Common myeloid progenitor, CD34-positive (primary cell): Measurements from ENCODE around the gene TSPAN18.

Experiments
- CTCF ChIA-PET: fragments of 350-600 bp; sonication (Branson Sonifier 250); formaldehyde crosslinking; loops from one replicate; lab custom pipeline; 2021; ENCODE audit warnings: antibody characterized with exemption; lab: Charles Lee
- POLR2A ChIA-PET: fragments of 350-600 bp; sonication (Branson Sonifier 250); formaldehyde crosslinking; loops from one replicate; lab custom pipeline; 2021; ENCODE audit warnings: antibody characterized with exemption; lab: Charles Lee
- DNase-seq, 3 donors: peaks; one replicate each; pipeline versions ENCODE4 v3.0.0 to v3.0.0-alpha.2; 2013
- H3K27ac ChIP-seq, 2 experiments: 1 replicate in 1 of 2; 2 replicates in 1 of 2; pipeline ENCODE4 v1.7.0; 2013; ENCODE audit warnings: inconsistent platforms in 2 of 2, low read length in 2 of 2, mild to moderate bottlenecking in 2 of 2, low read depth in 1 of 2, moderate library complexity in 1 of 2; ENCODE audit not compliant: severe bottlenecking in 2 of 2, insufficient read depth in 1 of 2, poor library complexity in 1 of 2
- H3K27me3 ChIP-seq, 5 experiments: replicated peaks in 2 of 5; 1 replicate in 3 of 5; 2 replicates in 2 of 5; pipeline versions ENCODE4 v1.6.1 to v1.7.0; 2013; ENCODE audit warnings: low read length in 4 of 5, mild to moderate bottlenecking in 2 of 5, moderate library complexity in 2 of 5, inconsistent platforms in 1 of 5; ENCODE audit not compliant: insufficient read depth in 5 of 5, control insufficient read depth in 4 of 5
- H3K36me3 ChIP-seq, 4 experiments: 1 replicate in 2 of 4; 2 replicates in 2 of 4; pipeline versions ENCODE4 v1.6.1 to v1.7.0; 2013; ENCODE audit warnings: low read length in 3 of 4, control low read depth in 1 of 4, mild to moderate bottlenecking in 1 of 4; ENCODE audit not compliant: control insufficient read depth in 4 of 4, insufficient read depth in 4 of 4
- H3K4me1 ChIP-seq, 4 experiments: 1 replicate in 3 of 4; 2 replicates in 1 of 4; pipeline versions ENCODE4 v1.6.1 to v1.7.1; 2013; ENCODE audit warnings: low read length in 3 of 4, mild to moderate bottlenecking in 3 of 4, control low read depth in 1 of 4, inconsistent platforms in 1 of 4, moderate library complexity in 1 of 4; ENCODE audit not compliant: control insufficient read depth in 4 of 4, insufficient read depth in 4 of 4; ENCODE audit errors: control extremely low read depth in 1 of 4
- H3K4me3 ChIP-seq, 7 experiments: 1 replicate in 4 of 7; 2 replicates in 3 of 7; pipeline versions ENCODE4 v1.5.1 to v1.7.0; 2013; ENCODE audit warnings: mild to moderate bottlenecking in 7 of 7, low read length in 6 of 7, moderate library complexity in 6 of 7, inconsistent platforms in 2 of 7, low read depth in 2 of 7, control low read depth in 1 of 7; ENCODE audit not compliant: insufficient read depth in 4 of 7, control insufficient read depth in 1 of 7; ENCODE audit errors: extremely low read depth in 1 of 7
- H3K9me3 ChIP-seq, 5 experiments: 1 replicate in 4 of 5; 2 replicates in 1 of 5; pipeline versions ENCODE4 v1.6.1 to v1.7.1; 2013; ENCODE audit warnings: low read length in 4 of 5, mild to moderate bottlenecking in 2 of 5, inconsistent platforms in 1 of 5, low read depth in 1 of 5, moderate library complexity in 1 of 5; ENCODE audit not compliant: control insufficient read depth in 4 of 5, insufficient read depth in 2 of 5; ENCODE audit errors: control extremely low read depth in 1 of 5
- WGBS: methylation state at CpG from one replicate; pipeline ENCODE4 v1.1.5; 2013; ENCODE audit not compliant: insufficient coverage; 5-methylcytosine and 5-hydroxymethylcytosine counted together

Gene TSPAN18

DNA sequence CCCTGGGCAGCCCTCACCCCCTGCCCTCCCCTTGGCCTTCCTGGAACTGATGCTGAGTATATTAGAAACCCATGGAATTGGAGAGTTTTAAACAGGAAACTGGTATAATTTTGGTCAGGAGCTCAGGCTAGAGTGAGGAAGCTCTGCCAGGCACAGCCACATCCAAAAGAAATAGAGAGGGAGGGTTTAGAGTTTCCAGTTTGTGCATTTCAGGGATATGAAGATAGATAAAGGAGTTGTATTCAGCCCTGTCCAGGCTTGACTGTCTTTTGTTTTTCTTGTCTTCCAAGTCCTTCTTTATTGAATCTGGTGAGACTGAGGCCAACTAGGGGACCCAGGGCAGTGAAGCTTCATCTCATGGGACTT is 71.8 kb downstream of the TSPAN18 start:
- Histone ChIP-seq H3K4me3 (no peak overlapping the region), H3K9me3 (no peaks in the 10 kb centered on the region), H3K27ac (no peak overlapping the region), H3K27me3 (peaks cover 0 to 5% (median 0%) of the 10 kb centered on the region in 5 experiments), H3K36me3 (no peaks in the 10 kb centered on the region), H3K4me1 (no peaks in the 10 kb centered on the region)
- DNase-seq = no peak
- ChIA-PET CTCF (interaction anchor here (0.9 to 1.4 kb wide), 2 partner anchors 10 to 22 kb away, joined by 6 read pairs; no protein-coding TSS in a partner anchor), POLR2A (no interaction called here)

DNA sequence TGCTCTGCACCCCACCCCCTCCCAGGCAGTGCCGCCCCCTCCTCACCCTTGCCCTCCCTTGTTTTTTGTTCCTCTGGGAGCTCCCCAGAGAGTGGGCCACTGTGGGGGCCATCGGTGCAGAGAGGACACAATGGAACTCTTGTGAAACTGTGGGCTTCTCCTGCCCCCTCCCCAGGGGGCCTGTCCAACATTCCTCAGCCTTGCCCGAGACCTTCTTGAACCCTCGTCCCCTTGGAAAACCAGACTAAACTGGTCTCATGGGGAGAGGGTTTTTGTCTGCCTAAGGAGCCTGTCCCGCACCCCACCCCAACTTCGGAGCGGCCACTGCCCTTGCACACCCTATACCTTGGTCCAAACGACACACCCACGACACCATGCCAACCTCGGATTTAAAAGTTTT is 72.2 kb downstream of the TSPAN18 start:
- Histone ChIP-seq H3K36me3 (no peaks in the 10 kb centered on the region), H3K27me3 (peaks cover 0 to 7% (median 0%) of the 10 kb centered on the region in 5 experiments), H3K4me1 (no peaks in the 10 kb centered on the region), H3K4me3 (no peak overlapping the region), H3K27ac (no peak overlapping the region), H3K9me3 (no peaks in the 10 kb centered on the region)
- no peak for DNase-seq
- CTCF ChIA-PET = interaction anchor here (1.4 kb wide), 1 partner anchor 11 kb away, joined by 6 read pairs; no protein-coding TSS in a partner anchor
- WGBS = 95% methylated on average over 6 of the region's 10 CpGs
- POLR2A ChIA-PET = no interaction called here

DNA sequence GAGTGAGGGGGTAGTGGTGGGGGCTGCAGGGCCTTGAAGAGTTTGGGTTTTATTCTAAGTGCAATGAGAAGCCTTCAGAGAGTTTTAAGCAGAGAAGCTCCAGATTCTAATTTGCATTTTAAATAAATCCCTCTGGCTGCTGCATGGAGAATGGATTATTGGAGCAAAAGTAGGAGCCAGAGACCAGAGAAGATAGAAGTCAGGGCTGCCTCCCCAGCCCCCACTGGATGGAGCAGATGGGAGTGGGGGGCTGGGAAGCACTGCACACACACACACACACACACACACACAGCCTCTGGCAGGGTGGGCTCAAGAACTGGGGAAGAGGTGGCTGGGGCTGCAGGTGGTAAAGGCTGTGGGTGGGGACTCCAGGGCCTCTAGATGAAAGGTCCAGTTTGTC is 75.6 kb downstream of the TSPAN18 start:
- ChIA-PET POLR2A (no interaction called here), CTCF (interaction anchor here (1.6 kb wide), 1 partner anchor 17 kb away, joined by 4 read pairs; no protein-coding TSS in a partner anchor)
- Histone ChIP-seq H3K4me3 (no peak overlapping the region), H3K27ac (no peak overlapping the region), H3K27me3 (peaks cover 0 to 9% (median 2%) of the 10 kb centered on the region in 5 experiments), H3K36me3 (no peaks in the 10 kb centered on the region), H3K9me3 (no peaks in the 10 kb centered on the region), H3K4me1 (no peaks in the 10 kb centered on the region)
- no peak for DNase-seq

DNA sequence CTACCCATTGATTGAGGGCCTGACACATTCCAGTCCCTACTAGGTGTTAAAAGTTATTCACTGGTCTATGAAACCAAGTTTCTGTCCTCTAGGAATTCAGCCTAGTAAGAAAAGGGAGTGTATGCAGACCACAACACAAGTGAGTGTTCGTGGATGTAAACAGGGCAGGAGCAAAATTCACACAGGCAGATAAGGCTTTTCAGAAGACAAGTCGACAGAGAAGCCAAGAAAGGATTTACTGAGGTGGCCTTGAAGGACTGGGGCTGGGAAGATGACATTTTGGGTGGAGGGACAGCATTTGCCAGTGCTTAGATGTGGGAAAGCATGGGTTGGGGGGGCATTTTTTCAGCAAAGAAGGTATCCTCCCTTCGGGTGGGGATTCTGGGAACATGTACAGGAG is 76.2 kb downstream of the TSPAN18 start:
- no peak for DNase-seq
- Histone ChIP-seq H3K36me3 (no peaks in the 10 kb centered on the region), H3K4me3 (no peak overlapping the region), H3K27me3 (peaks cover 0 to 9% (median 2%) of the 10 kb centered on the region in 5 experiments), H3K4me1 (no peaks in the 10 kb centered on the region), H3K9me3 (no peaks in the 10 kb centered on the region), H3K27ac (no peak overlapping the region)
- CTCF ChIA-PET = interaction anchor here (1.1 to 1.6 kb wide), 2 partner anchors 18 to 93 kb away, joined by 3 to 4 read pairs; no protein-coding TSS in a partner anchor
- 93% methylated on average over 3 of the region's 3 CpGs for WGBS
- POLR2A ChIA-PET = no interaction called here

DNA sequence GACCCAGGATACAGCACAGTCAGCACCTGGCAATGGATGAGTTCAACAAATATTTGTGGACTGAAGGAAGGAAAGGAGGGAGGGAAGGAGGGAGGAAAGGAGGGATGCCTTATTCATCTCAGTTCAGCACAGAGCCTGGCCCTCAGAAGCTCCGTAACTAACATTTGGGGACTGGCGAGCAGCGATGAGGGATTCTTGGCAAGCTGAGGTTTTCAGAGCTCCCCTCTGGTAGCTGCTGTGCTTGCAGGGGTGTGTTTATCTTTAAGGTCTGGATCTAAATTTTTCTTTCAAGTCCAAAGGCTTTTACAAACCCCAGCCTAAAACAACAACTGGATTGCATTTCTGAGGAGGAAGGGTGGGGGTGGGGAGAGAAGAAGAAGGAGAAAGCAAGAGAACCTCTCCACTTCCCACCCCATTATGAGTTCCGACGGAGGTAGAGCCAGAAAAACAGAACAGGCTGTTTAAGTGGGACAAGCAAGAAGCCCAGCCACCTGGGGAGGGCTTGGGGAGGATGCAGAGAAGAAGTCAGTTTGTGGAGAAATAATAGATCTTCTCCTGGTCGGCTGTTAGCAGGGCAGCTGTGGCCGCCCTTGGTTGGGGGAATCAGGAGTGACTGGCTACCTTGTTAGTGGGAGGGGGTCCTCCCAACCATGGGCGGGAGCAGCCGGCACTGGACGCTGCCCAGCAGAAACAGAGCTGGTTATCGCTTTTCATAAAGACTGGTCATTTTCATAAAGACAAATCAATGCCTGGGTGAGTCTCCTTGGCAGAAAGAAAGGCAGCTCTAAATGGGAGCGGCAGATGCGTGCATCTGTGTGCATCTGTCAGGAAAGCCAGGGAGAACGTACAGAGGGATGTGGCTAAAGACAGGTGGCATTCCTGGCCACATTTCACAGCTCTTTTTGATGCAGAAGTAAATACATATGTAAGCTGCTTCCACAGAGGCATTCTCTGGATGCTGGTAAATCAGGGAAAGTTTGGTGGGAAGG is 78.0 kb downstream of the TSPAN18 start:
- Histone ChIP-seq H3K36me3 (no peaks in the 10 kb centered on the region), H3K27me3 (peaks cover 0 to 9% (median 2%) of the 10 kb centered on the region in 5 experiments), H3K9me3 (no peaks in the 10 kb centered on the region), H3K4me1 (no peaks in the 10 kb centered on the region), H3K27ac (no peak overlapping the region), H3K4me3 (no peak overlapping the region)
- 93% methylated on average over 11 of the region's 14 CpGs for WGBS
- CTCF ChIA-PET = interaction anchor here (0.9 to 1.3 kb wide), 4 partner anchors 11 to 90 kb away, joined by 3 to 4 read pairs (median 4); no protein-coding TSS in a partner anchor
- DNase-seq = no peak
- POLR2A ChIA-PET = no interaction called here

DNA sequence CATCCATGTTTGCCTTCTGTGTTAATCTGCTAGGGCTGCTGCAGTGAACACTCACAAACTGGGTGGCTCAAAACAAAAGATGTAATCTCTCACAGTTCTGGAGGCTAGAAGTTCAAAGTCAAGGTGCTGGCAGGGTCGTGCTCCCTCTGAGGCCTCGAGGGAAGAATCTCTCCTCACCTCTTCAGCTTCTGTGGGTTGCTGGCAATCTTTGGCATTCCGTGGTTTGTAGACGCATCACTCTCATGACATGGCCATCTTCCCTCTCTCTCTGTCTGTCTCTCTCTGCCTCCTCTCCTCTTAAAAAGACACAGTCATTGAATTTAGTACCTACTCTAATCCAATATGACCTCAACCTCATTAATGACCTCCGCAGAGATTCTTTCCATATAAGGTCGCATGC is 78.8 kb downstream of the TSPAN18 start:
- H3K27me3 ChIP-seq = peaks cover 0 to 9% (median 2%) of the 10 kb centered on the region in 5 experiments
- no peaks in the 10 kb centered on the region for H3K36me3 ChIP-seq
- 93% methylated on average over 6 of the region's 6 CpGs for WGBS
- ChIA-PET POLR2A (no interaction called here), CTCF (interaction anchor here (0.9 to 1.2 kb wide), 3 partner anchors 12 to 89 kb away, joined by 3 to 4 read pairs (median 4); no protein-coding TSS in a partner anchor)
- H3K27ac ChIP-seq = no peak overlapping the region
- no peaks in the 10 kb centered on the region for H3K9me3 ChIP-seq
- no peak overlapping the region for H3K4me3 ChIP-seq
- no peak for DNase-seq
- no peaks in the 10 kb centered on the region for H3K4me1 ChIP-seq
